Endothelial cell of umbilical vein (primary cell): ENCODE data around the gene EMCN. TPM values are rescaled to one million over a fixed set of nuclear protein-coding genes. Genes with fewer than 3 reads are reported as not detected.
A peak's percentile ranks its signal among the peaks of the same experiment; 100 is the strongest.

Experiments
- BruUV-seq: library from RNA; stranded (reverse); fragments of 400-500 nt; replicated peaks from 2 replicates; lab custom pipeline; 2021; lab: Mats Ljungman, UMichigan
- CTCF ChIA-PET: fragments of 300-600, 350-600 bp; sonication (Branson Sonifier 250); formaldehyde crosslinking; loops from one replicate; lab custom pipeline; 2021; ENCODE audit warnings: antibody characterized with exemption, inconsistent platforms; lab: Charles Lee
- POLR2A ChIA-PET: fragments of 300-600, 350-600 bp; sonication (Branson Sonifier 250); formaldehyde crosslinking; loops from one replicate; lab custom pipeline; 2021; ENCODE audit warnings: antibody characterized with exemption, inconsistent platforms; lab: Charles Lee
- DNase-seq: peaks from one replicate; pipeline ENCODE4 v3.0.0-alpha.2; 2011; ENCODE audit warnings: low read depth, low spot score
- FAIRE-seq: peaks from 2 replicates; lab custom pipeline; 2011; peaks lifted over from hg19 to GRCh38; lab: Jason Lieb, UNC
- H2AFZ ChIP-seq: 2 replicates; pipeline ENCODE4 v1.6.0; 2012; ENCODE audit warnings: low read depth, low read length, control low read depth, inconsistent platforms
- H3K27ac ChIP-seq: 2 replicates; pipeline ENCODE4 v1.5.1; 2011; ENCODE audit warnings: low read depth, mild to moderate bottlenecking, control low read depth, low read length, moderate library complexity; ENCODE audit not compliant: insufficient read depth
- H3K27me3 ChIP-seq, 2 experiments: 2 replicates each; pipeline versions ENCODE4 v1.6.0 to v1.6.1; 2011; ENCODE audit warnings: low read length in 2 of 2, mixed read lengths in 1 of 2; ENCODE audit not compliant: control insufficient read depth in 2 of 2, insufficient read depth in 2 of 2
- H3K36me3 ChIP-seq, 2 experiments: 2 replicates in 1 of 2; 3 replicates in 1 of 2; pipeline ENCODE4 v1.5.1; 2011; ENCODE audit warnings: low read length in 2 of 2, mild to moderate bottlenecking in 1 of 2, moderate library complexity in 1 of 2; ENCODE audit not compliant: control insufficient read depth in 2 of 2, insufficient read depth in 2 of 2; ENCODE audit errors: extremely low read depth in 1 of 2
- H3K4me1 ChIP-seq: 3 replicates; pipeline ENCODE4 v1.5.1; 2011; ENCODE audit warnings: mild to moderate bottlenecking, low read length; ENCODE audit not compliant: control insufficient read depth, insufficient read depth; ENCODE audit errors: extremely low read depth
- H3K4me2 ChIP-seq: 2 replicates; pipeline ENCODE4 v1.6.1; 2011; ENCODE audit warnings: low read length, control low read depth, mixed read lengths; ENCODE audit not compliant: insufficient read depth
- H3K4me3 ChIP-seq, 3 experiments: fragments of 200-600 bp in 1 of 3; sonication (generic), shearing (Covaris generic) in 1 of 3; replicated peaks in 1 of 3; 2 replicates each; pipeline ENCODE4 v1.5.1; 2011 to 2016; ENCODE audit warnings: control low read depth in 3 of 3, low read length in 3 of 3, mild to moderate bottlenecking in 2 of 3, inconsistent platforms in 1 of 3, low read depth in 1 of 3, moderate library complexity in 1 of 3; ENCODE audit not compliant: insufficient read depth in 1 of 3
- H3K79me2 ChIP-seq: 2 replicates; pipeline ENCODE4 v1.6.0; 2012; ENCODE audit warnings: low read length, inconsistent platforms; ENCODE audit not compliant: control insufficient read depth, insufficient read depth
- H3K9ac ChIP-seq: replicated peaks from 2 replicates; pipeline ENCODE3; 2011; ENCODE audit warnings: low read length, control low read depth; ENCODE audit not compliant: insufficient read depth; ENCODE audit errors: extremely low read depth
- H3K9me1 ChIP-seq: replicated peaks from 3 replicates; pipeline ENCODE4 v1.6.0; 2011; ENCODE audit warnings: mild to moderate bottlenecking, low read length; ENCODE audit not compliant: control insufficient read depth, insufficient read depth; ENCODE audit errors: extremely low read depth
- H3K9me3 ChIP-seq: replicated peaks from 2 replicates; pipeline ENCODE4 v1.5.1; 2012; ENCODE audit warnings: low read length, inconsistent platforms; ENCODE audit not compliant: control insufficient read depth, insufficient read depth
- H4K20me1 ChIP-seq: replicated peaks from 2 replicates; pipeline ENCODE3; 2011; ENCODE audit warnings: mild to moderate bottlenecking, low read length; ENCODE audit not compliant: control insufficient read depth, insufficient read depth; ENCODE audit errors: extremely low read depth
- EZH2 ChIP-seq: IDR thresholded peaks from 2 replicates; pipeline ENCODE4 v1.6.1; 2012; ENCODE audit warnings: borderline replicate concordance, low read depth, mild to moderate bottlenecking, moderate library complexity, low read length, inconsistent platforms; ENCODE audit not compliant: severe bottlenecking
- FOS ChIP-seq: IDR thresholded peaks from 2 replicates; pipeline ENCODE4 v1.6.1; 2011; ENCODE audit warnings: mild to moderate bottlenecking, low read length, moderate library complexity, borderline replicate concordance; ENCODE audit not compliant: insufficient read depth
- GATA2 ChIP-seq: IDR thresholded peaks from 2 replicates; pipeline ENCODE4 v1.7.0; 2011; ENCODE audit warnings: low read depth, mild to moderate bottlenecking, moderate library complexity, mixed read lengths, low read length; ENCODE audit not compliant: insufficient read length, insufficient read depth
- JUN ChIP-seq: IDR thresholded peaks from 2 replicates; pipeline ENCODE4 v1.6.1; 2011; ENCODE audit warnings: borderline replicate concordance, low read depth; ENCODE audit not compliant: insufficient read length, insufficient read depth
- MYC ChIP-seq: IDR thresholded peaks from one replicate; pipeline ENCODE4 v1.6.1; 2011; ENCODE audit warnings: mild to moderate bottlenecking, low read depth, low read length
- POLR2A ChIP-seq: IDR thresholded peaks from 2 replicates; pipeline ENCODE4 v1.6.1; 2012; ENCODE audit warnings: low read depth, mild to moderate bottlenecking, control low read depth, low read length
- POLR2AphosphoS5 ChIP-seq: IDR thresholded peaks from 2 replicates; pipeline ENCODE4 v1.6.1; 2012; ENCODE audit warnings: low read depth, mild to moderate bottlenecking, control low read depth, low read length, moderate library complexity; ENCODE audit not compliant: insufficient read depth
- dilution Hi-C: fragments of 300-500 bp; cut with MboI; formaldehyde crosslinking; loops from one replicate; pipeline ENCODE4 v1.15.0; 2019; ENCODE audit warnings: low sequenced_read_pairs; ENCODE audit not compliant: extremely low pct_ligation_motif_present
- intact Hi-C: fragments of 100-400 bp; cut with micrococcal nuclease; formaldehyde crosslinking; loops from one replicate; pipeline ENCODE4 v1.10.0; 2022
- polyA plus RNA-seq, 4 experiments: library from polyadenylated mRNA; depleted of rRNA in 3 of 4; stranded (reverse) in 3 of 4; unstranded in 1 of 4; fragments of >200 nt; gene quantifications; 2 replicates each; pipeline versions ENCODE4 v1.2.1 to v1.2.3, GENCODE V29; 2011 to 2012; ENCODE audit warnings: missing spikeins in 1 of 4
- total RNA-seq: library from RNA; stranded (reverse); gene quantifications from 2 replicates; pipeline ENCODE4 v1.2.3, GENCODE V29; 2021
- TF ChIP-seq, protein P1 (sequence below), 2 donors: IDR thresholded peaks; 1 replicate in 1 of 2; 2 replicates in 1 of 2; pipeline ENCODE4 v1.5.1; 2011; ENCODE audit warnings: low read length in 2 of 2, mild to moderate bottlenecking in 2 of 2, moderate library complexity in 2 of 2, control low read depth in 1 of 2, inconsistent platforms in 1 of 2, low read depth in 1 of 2; ENCODE audit not compliant: insufficient read depth in 1 of 2; ENCODE audit errors: extremely low read depth in 1 of 2
- TF ChIP-seq, protein P2 (sequence below): IDR thresholded peaks from 2 replicates; pipeline ENCODE4 v1.6.1; 2011; ENCODE audit not compliant: insufficient read depth, insufficient read length

EMCN gene
- total and polyA plus RNA-seq, 2 donors (not counting 3 experiments of a cell fraction or from before 2014, with no cell fraction given) = 51.6 to 97.3 TPM

DNA sequence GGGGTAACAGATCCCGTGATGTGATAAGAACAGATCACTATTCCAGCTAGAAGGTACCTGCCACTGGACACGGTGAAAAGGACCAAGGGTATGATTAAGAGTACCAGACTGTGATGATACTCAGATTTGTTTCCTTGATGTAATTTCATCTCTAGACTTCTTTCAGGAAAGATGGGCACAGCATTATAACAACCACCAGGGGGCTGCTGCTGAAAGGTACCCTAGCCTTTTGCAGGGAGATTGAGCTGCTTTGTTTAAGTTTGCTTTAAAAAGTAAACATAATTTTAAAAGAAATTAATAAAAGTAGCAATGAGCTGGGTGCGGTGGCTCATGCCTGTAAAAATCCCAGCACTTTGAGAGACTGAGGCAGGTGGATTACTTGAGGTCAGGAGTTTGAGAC is 145.4 kb downstream of the EMCN start:
- dilution Hi-C loops (no loop called here), intact Hi-C loops (loop anchor here (1.0 kb wide), 1 partner anchor 370 kb away; no protein-coding TSS in a partner anchor)
- no peaks in the 10 kb centered on the region for H3K4me1 ChIP-seq
- H3K9me1 ChIP-seq = no peaks in the 10 kb centered on the region
- no peaks in the 10 kb centered on the region for H3K79me2 ChIP-seq
- ChIA-PET CTCF (interaction anchor here (0.6 to 1.9 kb wide), 21 partner anchors 8 to 866 kb away, joined by 3 to 13 read pairs (median 4); no protein-coding TSS in a partner anchor), POLR2A (no interaction called here)
- FAIRE-seq = no peak
- no peaks in the 10 kb centered on the region for H3K9me3 ChIP-seq
- no peak overlapping the region for H3K4me3 ChIP-seq
- no peak overlapping the region for H3K4me2 ChIP-seq
- no peak overlapping the region for H3K27ac ChIP-seq
- no peaks in the 10 kb centered on the region for H3K27me3 ChIP-seq
- no peak for DNase-seq
- no peak for TF ChIP-seq EZH2
- TF ChIP-seq, protein P1, sequence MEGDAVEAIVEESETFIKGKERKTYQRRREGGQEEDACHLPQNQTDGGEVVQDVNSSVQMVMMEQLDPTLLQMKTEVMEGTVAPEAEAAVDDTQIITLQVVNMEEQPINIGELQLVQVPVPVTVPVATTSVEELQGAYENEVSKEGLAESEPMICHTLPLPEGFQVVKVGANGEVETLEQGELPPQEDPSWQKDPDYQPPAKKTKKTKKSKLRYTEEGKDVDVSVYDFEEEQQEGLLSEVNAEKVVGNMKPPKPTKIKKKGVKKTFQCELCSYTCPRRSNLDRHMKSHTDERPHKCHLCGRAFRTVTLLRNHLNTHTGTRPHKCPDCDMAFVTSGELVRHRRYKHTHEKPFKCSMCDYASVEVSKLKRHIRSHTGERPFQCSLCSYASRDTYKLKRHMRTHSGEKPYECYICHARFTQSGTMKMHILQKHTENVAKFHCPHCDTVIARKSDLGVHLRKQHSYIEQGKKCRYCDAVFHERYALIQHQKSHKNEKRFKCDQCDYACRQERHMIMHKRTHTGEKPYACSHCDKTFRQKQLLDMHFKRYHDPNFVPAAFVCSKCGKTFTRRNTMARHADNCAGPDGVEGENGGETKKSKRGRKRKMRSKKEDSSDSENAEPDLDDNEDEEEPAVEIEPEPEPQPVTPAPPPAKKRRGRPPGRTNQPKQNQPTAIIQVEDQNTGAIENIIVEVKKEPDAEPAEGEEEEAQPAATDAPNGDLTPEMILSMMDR (IDR thresholded peaks at IDR 0.05; ENCODE audit: extremely low read depth in 1 of 2, insufficient read depth in 1 of 2, low read depth in 1 of 2, low read length in 2 of 2) = peak; percentile 54 to 55
- no peak overlapping the region for H3K9ac ChIP-seq
- H3K36me3 ChIP-seq = no peaks in the 10 kb centered on the region
- no peaks in the 10 kb centered on the region for H4K20me1 ChIP-seq
- BruUV-seq = no TSS peak
- H2AFZ ChIP-seq = no peak overlapping the region

DNA sequence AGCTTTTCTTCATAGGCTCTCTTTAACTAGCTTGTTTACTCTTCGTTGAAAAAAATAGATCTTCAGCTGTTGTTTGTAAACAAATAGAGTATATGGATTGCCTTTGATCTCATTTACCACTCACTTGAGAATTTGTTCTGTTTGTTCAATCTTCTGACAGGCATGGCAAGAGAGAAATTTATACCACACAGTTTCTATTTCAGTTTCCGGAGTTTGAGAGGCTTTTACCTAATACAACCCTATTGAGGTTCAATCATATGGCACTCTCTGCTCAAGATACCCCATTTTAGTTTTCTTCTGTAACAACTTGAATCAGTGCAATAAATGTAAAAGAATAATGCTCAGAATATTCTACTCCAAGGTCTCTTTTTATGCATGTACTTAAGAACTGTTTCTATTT is 148.0 kb downstream of the EMCN start:
- no peak overlapping the region for H2AFZ ChIP-seq
- H4K20me1 ChIP-seq = no peaks in the 10 kb centered on the region
- H3K4me2 ChIP-seq = no peak overlapping the region
- no peaks in the 10 kb centered on the region for H3K9me1 ChIP-seq
- no peaks in the 10 kb centered on the region for H3K79me2 ChIP-seq
- H3K27ac ChIP-seq = no peak overlapping the region
- intact Hi-C loops (loop anchor here (10.0 kb wide), 1 partner anchor 175 kb away; the partner anchor contains the start of gene DDIT4L), dilution Hi-C loops (no loop called here)
- TF ChIP-seq MYC (no peak), JUN (no peak), POLR2AphosphoS5 (no peak), GATA2 (no peak), POLR2A (no peak), EZH2 (no peak), FOS (no peak)
- TF ChIP-seq, protein P2, sequence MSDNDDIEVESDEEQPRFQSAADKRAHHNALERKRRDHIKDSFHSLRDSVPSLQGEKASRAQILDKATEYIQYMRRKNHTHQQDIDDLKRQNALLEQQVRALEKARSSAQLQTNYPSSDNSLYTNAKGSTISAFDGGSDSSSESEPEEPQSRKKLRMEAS = no peak
- TF ChIP-seq, protein P1 (IDR thresholded peaks at IDR 0.05; ENCODE audit: extremely low read depth in 1 of 2, insufficient read depth in 1 of 2, low read depth in 1 of 2, low read length in 2 of 2) = no peak
- H3K27me3 ChIP-seq = no peaks in the 10 kb centered on the region
- CTCF ChIA-PET = interaction anchor here (1.1 kb wide), 1 partner anchor 10 kb away, joined by 4 read pairs; no protein-coding TSS in a partner anchor
- H3K9ac ChIP-seq = no peak overlapping the region
- no TSS peak for BruUV-seq
- POLR2A ChIA-PET = no interaction called here
- FAIRE-seq (no peak), DNase-seq (no peak)
- no peaks in the 10 kb centered on the region for H3K9me3 ChIP-seq
- H3K36me3 ChIP-seq = no peaks in the 10 kb centered on the region
- no peak overlapping the region for H3K4me3 ChIP-seq
- no peaks in the 10 kb centered on the region for H3K4me1 ChIP-seq
